NCI-H1436 treated with DMSO at 0.1 percent for 48 hours (cell line): ENCODE measurements around the gene MAP3K20.

Experiments
- DNase-seq: peaks from one replicate; lab custom pipeline; 2025; lab: John Stamatoyannopoulos, UW

The MAP3K20 gene

GRCh38 chr2:173051463-173052215 is 24.0 kb upstream of the MAP3K20 start:
- no peak for DNase-seq

- DNase-seq: no peak
Measured at GRCh38 chr2:173053043-173053699, 22.5 kb upstream of the MAP3K20 start.

- no peak for DNase-seq
Measured at GRCh38 chr2:173054466-173054865, 21.2 kb upstream of the MAP3K20 start.

- no peak for DNase-seq
Measured at GRCh38 chr2:173056705-173057364, 18.8 kb upstream of the MAP3K20 start.

GRCh38 chr2:173058097-173058496 is 17.5 kb upstream of the MAP3K20 start:
- no peak for DNase-seq

- DNase-seq: no peak
Measured at GRCh38 chr2:173058673-173059072, 17.0 kb upstream of the MAP3K20 start.

GRCh38 chr2:173059292-173059691 is 16.4 kb upstream of the MAP3K20 start:
- no peak for DNase-seq

GRCh38 chr2:173059971-173060461 is 15.6 kb upstream of the MAP3K20 start:
- no peak for DNase-seq

GRCh38 chr2:173062801-173063200 is 12.8 kb upstream of the MAP3K20 start:
- no peak for DNase-seq

- DNase-seq: no peak
Measured at GRCh38 chr2:173064151-173064805, 11.4 kb upstream of the MAP3K20 start.

GRCh38 chr2:173066887-173067676 is 8.6 kb upstream of the MAP3K20 start:
- no peak for DNase-seq

GRCh38 chr2:173075056-173075780 is 428 bp upstream of the MAP3K20 start:
- DNase-seq: no peak

GRCh38 chr2:173076581-173077345 is 1.1 kb downstream of the MAP3K20 start:
- DNase-seq: no peak

- no peak for DNase-seq
Measured at GRCh38 chr2:173077506-173078177, 2.0 kb downstream of the MAP3K20 start.

GRCh38 chr2:173079141-173079540 is 3.5 kb downstream of the MAP3K20 start:
- no peak for DNase-seq

GRCh38 chr2:173079973-173080860 is 4.6 kb downstream of the MAP3K20 start:
- DNase-seq: no peak

GRCh38 chr2:173086518-173087213 is 11.0 kb downstream of the MAP3K20 start:
- DNase-seq: no peak

- no peak for DNase-seq
Measured at GRCh38 chr2:173087214-173087581, 11.6 kb downstream of the MAP3K20 start.
